Measurements from ENCODE around the gene NABP2. TPM values are rescaled to one million over a fixed set of nuclear protein-coding genes. Genes with fewer than 3 reads are reported as not detected.
A peak's percentile ranks its signal among the peaks of the same experiment; 100 is the strongest.

The NABP2 gene
- total and polyA plus RNA-seq, 2 of the 4 experiments (the other 2 are of a cell fraction), result 29.2 to 37.4 TPM

DNA sequence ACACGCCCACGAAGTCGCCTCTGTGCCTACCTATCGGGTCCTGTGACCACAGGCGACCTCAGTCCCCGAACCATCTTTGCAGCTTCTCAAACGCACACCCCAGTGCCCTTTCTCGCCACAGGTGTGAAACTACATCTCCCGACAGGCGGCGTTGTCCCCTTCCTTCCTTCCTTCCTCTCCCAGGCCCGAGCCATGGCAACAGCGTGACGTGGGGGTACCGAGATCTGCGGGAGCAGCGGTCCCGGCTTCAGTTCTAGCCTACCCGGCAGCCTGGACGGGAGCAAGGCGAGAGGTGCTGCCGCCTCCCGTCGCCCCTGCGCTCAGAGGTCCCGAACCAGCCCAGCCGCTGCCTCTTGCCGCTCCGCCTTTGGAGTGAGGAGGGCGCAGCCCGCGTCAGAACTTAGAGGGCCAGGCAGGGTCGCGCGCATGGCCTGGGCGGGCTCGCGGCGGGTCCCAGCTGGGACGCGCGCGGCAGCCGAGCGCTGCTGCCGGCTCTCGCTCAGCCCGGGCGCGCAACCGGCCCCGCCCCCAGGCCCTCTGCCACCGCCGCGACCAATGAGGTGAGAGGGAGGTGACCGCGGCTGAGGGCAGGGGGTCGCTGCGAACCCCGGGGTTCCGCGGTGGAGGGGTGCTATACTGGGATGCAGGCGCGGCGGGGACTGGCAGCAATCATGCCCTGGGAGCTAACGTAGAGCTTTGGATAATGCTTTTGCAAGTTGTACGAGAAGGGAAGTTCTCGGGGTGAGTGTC, 42.7 kb downstream of the NABP2 start, which contains the start of gene COQ10A:
Gene COQ10A, plus strand, starts transcription at position 250 of the 750 bp plus-strand sequence. Its CDS starts 177 bp downstream, at position 427.
- H3K23ac ChIP-seq (ENCODE audit: low read depth, low read length), result peak within 1 kb of the TSS; percentile 86; the same call in 1 of the 2 replicates
- no TSS peak for BruUV-seq (replicated peaks)
- H3K9ac ChIP-seq (ENCODE audit: low read depth, low read length), result peak within 1 kb of the TSS; percentile 73
- no peaks in the 10 kb centered on the region for H4K20me1 ChIP-seq (ENCODE audit: insufficient read depth, low read length)
- peak within 1 kb of the TSS; percentile 82 for H3K14ac ChIP-seq (replicated peaks; ENCODE audit: low read depth, low read length)
- H4K91ac ChIP-seq (ENCODE audit: insufficient read depth, low read depth, low read length), result peak within 1 kb of the TSS; percentile 92
- H3K4me2 ChIP-seq (ENCODE audit: low read depth, low read length), result peak within 1 kb of the TSS; percentile 83
- peak within 1 kb of the TSS; percentile 78 for H3K27ac ChIP-seq (ENCODE audit: insufficient read depth, low read length)
- H4K5ac ChIP-seq (ENCODE audit: low read depth, low read length), result peak within 1 kb of the TSS; percentile 29
- H2BK20ac ChIP-seq (ENCODE audit: low read depth, low read length), result no peak within 1 kb of the TSS; the same call in 1 of the 2 replicates
- H3K9me3 ChIP-seq (ENCODE audit: control insufficient read depth, insufficient read depth, low read length), result no peaks in the 10 kb centered on the region
- peaks cover 0 to 21% of the 10 kb centered on the region in 2 experiments; a peak in 2 of 4 replicates for H3K79me1 ChIP-seq (ENCODE audit: low read depth in 1 of 2, low read length in 2 of 2)
- peak within 1 kb of the TSS; percentile 77 for H3K4ac ChIP-seq (ENCODE audit: low read depth, low read length)
- peak within 1 kb of the TSS; percentile 61 for H3K4me3 ChIP-seq (ENCODE audit: insufficient read depth, low read depth, low read length)
- 1% methylated on average over 14 of the region's 68 CpGs; no CpG with 5 or more reads in 1 of the 2 experiments for WGBS, 2 experiments (ENCODE audit: extremely low coverage in 2 of 2, insufficient read length in 1 of 2)
- ChIA-PET CTCF (interaction anchor here (0.6 to 1.4 kb wide), 2 partner anchors 33 to 45 kb away, joined by 3 to 4 read pairs; partner anchors contain the start of gene RNF41), POLR2A (ENCODE audit: unreplicated experiment) (no interaction called here)
- dilution Hi-C loops (cut with HindIII; ENCODE audit: low sequenced_read_pairs, unreplicated experiment), result no loop called here
- peak within 1 kb of the TSS; percentile 78 for H2BK5ac ChIP-seq (ENCODE audit: low read depth, low read length, poor library complexity, severe bottlenecking)
- H2AK9ac ChIP-seq (replicated peaks; ENCODE audit: low read depth, low read length, poor library complexity), result peak within 1 kb of the TSS; percentile 96
- peak within 1 kb of the TSS; percentile 33 to 83 for H4K8ac ChIP-seq (ENCODE audit: low read depth in 2 of 2, low read length in 2 of 2)
- no peak within 1 kb of the TSS; the same call in 1 of the 2 replicates for H3K18ac ChIP-seq (ENCODE audit: low read depth, low read length)
- peak; percentile 82 for DNase-seq
- peak within 1 kb of the TSS; percentile 100 for H2AFZ ChIP-seq (replicated peaks; ENCODE audit: low read length, poor library complexity)
- H3K4me1 ChIP-seq (ENCODE audit: control insufficient read depth, insufficient read depth, low read length), result peaks cover 10% of the 10 kb centered on the region
- peak within 1 kb of the TSS; percentile 93; the same call in 2 of the 3 replicates for H2BK15ac ChIP-seq (ENCODE audit: low read depth, low read length)
- H2AK5ac ChIP-seq (ENCODE audit: low read depth, low read length), result peak within 1 kb of the TSS; percentile 62
- in situ Hi-C loops (cut with MboI; ENCODE audit: low sequenced_read_pairs), result no loop called here
- no peaks in the 10 kb centered on the region for H3K27me3 ChIP-seq (ENCODE audit: control insufficient read depth, insufficient read depth, low read length)
- peaks cover 11% of the 10 kb centered on the region for H3K36me3 ChIP-seq (ENCODE audit: control insufficient read depth, insufficient read depth, low read length)
- H3K9me1 ChIP-seq (ENCODE audit: insufficient read depth, low read length), result peaks cover 9% of the 10 kb centered on the region; the same call in 1 of the 2 replicates
- intact Hi-C loops (cut with micrococcal nuclease), result loop anchor here (2.0 kb wide), 1 partner anchor 198 kb away; no protein-coding TSS in a partner anchor
- peak within 1 kb of the TSS; percentile 73 for H2BK120ac ChIP-seq (ENCODE audit: low read depth, low read length)
- H3K56ac ChIP-seq (ENCODE audit: extremely low read depth, insufficient read depth, low read length), result peak within 1 kb of the TSS; percentile 71; the same call in 1 of the 2 replicates
- peak; percentile 96 for ATAC-seq (ENCODE audit: low read depth)
- TF ChIP-seq RAD21 (IDR thresholded peaks at IDR 0.05; ENCODE audit: low read length) (no peak; the same call in 1 of the 2 replicates), CEBPB (IDR thresholded peaks at IDR 0.05; ENCODE audit: low read depth, low read length) (no peak), NFE2L2 (IDR thresholded peaks at IDR 0.05; ENCODE audit: low read depth, low read length) (no peak), RFX5 (IDR thresholded peaks at IDR 0.05; ENCODE audit: low read depth, low read length) (peak; percentile 70), MXI1 (IDR thresholded peaks at IDR 0.05; ENCODE audit: borderline replicate concordance, low read depth, low read length) (peak; percentile 60; the same call in 1 of the 2 replicates), RCOR1 (IDR thresholded peaks at IDR 0.05; ENCODE audit: insufficient replicate concordance, low read length) (no peak), SMC3 (IDR thresholded peaks at IDR 0.05; ENCODE audit: low read depth, low read length) (0 out of 2 replicates have a peak, but pooled peaks have one; percentile 14), MAZ (IDR thresholded peaks at IDR 0.05; ENCODE audit: borderline replicate concordance, low read depth, low read length) (no peak), BHLHE40 (IDR thresholded peaks at IDR 0.05; ENCODE audit: low read depth, low read length) (no peak), POLR2A (IDR thresholded peaks at IDR 0.05; ENCODE audit: low read depth, low read length) (peak; percentile 87), FOS (IDR thresholded peaks at IDR 0.05; ENCODE audit: low read depth, low read length) (no peak)
- TF ChIP-seq, protein P1, sequence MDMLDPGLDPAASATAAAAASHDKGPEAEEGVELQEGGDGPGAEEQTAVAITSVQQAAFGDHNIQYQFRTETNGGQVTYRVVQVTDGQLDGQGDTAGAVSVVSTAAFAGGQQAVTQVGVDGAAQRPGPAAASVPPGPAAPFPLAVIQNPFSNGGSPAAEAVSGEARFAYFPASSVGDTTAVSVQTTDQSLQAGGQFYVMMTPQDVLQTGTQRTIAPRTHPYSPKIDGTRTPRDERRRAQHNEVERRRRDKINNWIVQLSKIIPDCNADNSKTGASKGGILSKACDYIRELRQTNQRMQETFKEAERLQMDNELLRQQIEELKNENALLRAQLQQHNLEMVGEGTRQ (IDR thresholded peaks at IDR 0.05; ENCODE audit: low read depth, low read length), result no peak
- TF ChIP-seq, protein P2, sequence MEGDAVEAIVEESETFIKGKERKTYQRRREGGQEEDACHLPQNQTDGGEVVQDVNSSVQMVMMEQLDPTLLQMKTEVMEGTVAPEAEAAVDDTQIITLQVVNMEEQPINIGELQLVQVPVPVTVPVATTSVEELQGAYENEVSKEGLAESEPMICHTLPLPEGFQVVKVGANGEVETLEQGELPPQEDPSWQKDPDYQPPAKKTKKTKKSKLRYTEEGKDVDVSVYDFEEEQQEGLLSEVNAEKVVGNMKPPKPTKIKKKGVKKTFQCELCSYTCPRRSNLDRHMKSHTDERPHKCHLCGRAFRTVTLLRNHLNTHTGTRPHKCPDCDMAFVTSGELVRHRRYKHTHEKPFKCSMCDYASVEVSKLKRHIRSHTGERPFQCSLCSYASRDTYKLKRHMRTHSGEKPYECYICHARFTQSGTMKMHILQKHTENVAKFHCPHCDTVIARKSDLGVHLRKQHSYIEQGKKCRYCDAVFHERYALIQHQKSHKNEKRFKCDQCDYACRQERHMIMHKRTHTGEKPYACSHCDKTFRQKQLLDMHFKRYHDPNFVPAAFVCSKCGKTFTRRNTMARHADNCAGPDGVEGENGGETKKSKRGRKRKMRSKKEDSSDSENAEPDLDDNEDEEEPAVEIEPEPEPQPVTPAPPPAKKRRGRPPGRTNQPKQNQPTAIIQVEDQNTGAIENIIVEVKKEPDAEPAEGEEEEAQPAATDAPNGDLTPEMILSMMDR (conservative IDR thresholded peaks at IDR 0.05; ENCODE audit: low read depth, low read length), result peak; percentile 59
